K562 (cell line): ENCODE results near the gene SORCS2. TPM values are rescaled to one million over a fixed set of nuclear protein-coding genes. Genes with fewer than 3 reads are reported as not detected.

ENCODE experiments used
- ATAC-seq: fragments of 200-7000 bp; cut with Tn5 transposase; 3 replicates; pipeline ENCODE4 v1.9.1; 2020; ENCODE audit warnings: moderate library complexity
- BruUV-seq: library from RNA; stranded (reverse); fragments of 400-500 nt; replicated peaks from 2 replicates; lab custom pipeline; 2021; lab: Mats Ljungman, UMichigan
- CTCF ChIA-PET: fragments of 300-600 bp; formaldehyde crosslinking; extraction: SDS; loops from one replicate; lab custom pipeline; 2021; ENCODE audit warnings: low intra/inter-chr PET ratio; lab: Yijun Ruan, JAX
- POLR2A ChIA-PET: fragments of 300-600, 350-650 bp; sonication (Branson Sonifier 250); formaldehyde crosslinking; extraction: SDS; loops from one replicate; lab custom pipeline; 2021; ENCODE audit warnings: antibody characterized with exemption, inconsistent platforms; lab: Yijun Ruan, JAX
- DNase-seq, 4 experiments: peaks; one replicate each; pipeline versions ENCODE4 v3.0.0 to v3.0.0-alpha.2; 2011 to 2018; ENCODE audit warnings: low spot score in 3 of 4, mixed read lengths in 3 of 4; ENCODE audit errors: extremely low read depth in 1 of 4
- FAIRE-seq: peaks from 2 replicates; lab custom pipeline; 2011; peaks lifted over from hg19 to GRCh38; lab: Jason Lieb, UNC
- H2AFZ ChIP-seq: 2 replicates; pipeline ENCODE4 v1.6.0; 2011; ENCODE audit warnings: low read depth, low read length, control low read depth, inconsistent platforms
- H3K27ac ChIP-seq: fragments of 200-600 bp; 3 replicates; pipeline ENCODE4 v1.8.0; 2011; ENCODE audit warnings: low read depth, mild to moderate bottlenecking, control low read depth, inconsistent platforms, low read length, moderate library complexity, mixed read lengths; ENCODE audit errors: extremely low read depth
- H3K27me3 ChIP-seq, 2 experiments: fragments of 300-600 bp in 1 of 2; 2 replicates in 1 of 2; 3 replicates in 1 of 2; pipeline versions ENCODE4 v1.6.0 to v1.8.0; 2011; ENCODE audit warnings: inconsistent platforms in 2 of 2, low read length in 2 of 2, mild to moderate bottlenecking in 1 of 2, mixed read lengths in 1 of 2, moderate library complexity in 1 of 2; ENCODE audit not compliant: control insufficient read depth in 2 of 2, insufficient read depth in 2 of 2
- H3K36me3 ChIP-seq: fragments of 300-600 bp; 3 replicates; pipeline ENCODE4 v1.8.0; 2011; ENCODE audit warnings: mild to moderate bottlenecking, low read length, inconsistent platforms; ENCODE audit not compliant: control insufficient read depth, insufficient read depth
- H3K4me1 ChIP-seq, 2 experiments: fragments of 200-600 bp in 1 of 2; replicated peaks in 1 of 2; 2 replicates in 1 of 2; 3 replicates in 1 of 2; pipeline versions ENCODE4 v1.5.1 to v1.8.0; 2011; ENCODE audit warnings: inconsistent platforms in 2 of 2, low read length in 2 of 2, mild to moderate bottlenecking in 1 of 2, mixed read lengths in 1 of 2, moderate library complexity in 1 of 2; ENCODE audit not compliant: control insufficient read depth in 2 of 2, insufficient read depth in 2 of 2
- H3K4me2 ChIP-seq: 2 replicates; pipeline ENCODE4 v1.6.1; 2011; ENCODE audit warnings: low read length, control low read depth, inconsistent platforms, mixed read lengths; ENCODE audit not compliant: insufficient read depth
- H3K4me3 ChIP-seq: fragments of 200-600 bp; sonication (generic), shearing (Covaris generic); 2 replicates; pipeline ENCODE4 v1.5.1; 2016; ENCODE audit warnings: control low read depth, inconsistent platforms
- H3K79me2 ChIP-seq: fragments of 200-600 bp; 3 replicates; pipeline ENCODE4 v1.8.0; 2011; ENCODE audit warnings: low read length, inconsistent platforms; ENCODE audit not compliant: control insufficient read depth, insufficient read depth
- H3K9ac ChIP-seq, 2 experiments: 2 replicates each; pipeline versions ENCODE4 v1.6.0 to v1.6.1; 2011; ENCODE audit warnings: low read depth in 2 of 2, low read length in 2 of 2, control low read depth in 1 of 2, inconsistent platforms in 1 of 2, mild to moderate bottlenecking in 1 of 2, mixed read lengths in 1 of 2; ENCODE audit not compliant: insufficient read depth in 1 of 2
- H3K9me1 ChIP-seq: one replicate; pipeline ENCODE4 v1.6.0; 2011; ENCODE audit warnings: inconsistent platforms, mild to moderate bottlenecking, low read length, moderate library complexity; ENCODE audit not compliant: control insufficient read depth, insufficient read depth
- H3K9me3 ChIP-seq: replicated peaks from 2 replicates; pipeline ENCODE4 v1.5.1; 2011; ENCODE audit warnings: low read depth, low read length, inconsistent platforms; ENCODE audit not compliant: control insufficient read depth, insufficient read depth
- H4K20me1 ChIP-seq: replicated peaks from 2 replicates; pipeline ENCODE4 v1.6.1; 2011; ENCODE audit warnings: low read length, inconsistent platforms, mixed read lengths; ENCODE audit not compliant: control insufficient read depth, insufficient read depth
- CBFA2T3 ChIP-seq: fragments of 450-650 bp; IDR thresholded peaks from 2 replicates; pipeline ENCODE4 v1.6.1; 2017
- EWSR1 ChIP-seq: fragments of 450-650 bp; IDR thresholded peaks from 2 replicates; pipeline ENCODE4 v1.6.1; 2018; ENCODE audit warnings: borderline replicate concordance, mild to moderate bottlenecking, low read depth, moderate library complexity; ENCODE audit not compliant: partially characterized antibody
- GATA2 ChIP-seq: sonication (generic); formaldehyde crosslinking; IDR thresholded peaks from 2 replicates; pipeline ENCODE4 v1.4.0; 2020; ENCODE audit warnings: mild to moderate bottlenecking, missing genetic modification reagents
- KLF1 ChIP-seq: fragments of 450-650 bp; IDR thresholded peaks from 2 replicates; pipeline ENCODE4 v1.6.1; 2016; ENCODE audit warnings: missing genetic modification characterization, missing compliant biosample characterization
- MYNN ChIP-seq, 2 experiments: sonication (generic); formaldehyde crosslinking in 1 of 2; IDR thresholded peaks; 2 replicates each; pipeline versions ENCODE4 v1.5.0 to v1.6.1; 2016 to 2020; ENCODE audit warnings: antibody characterized with exemption in 1 of 2, missing genetic modification reagents in 1 of 2
- NBN ChIP-seq: fragments of 450-650 bp; IDR thresholded peaks from 2 replicates; pipeline ENCODE4 v1.6.1; 2016; ENCODE audit warnings: low read depth, mild to moderate bottlenecking
- NFE2L1 ChIP-seq: fragments of 450-650 bp; IDR thresholded peaks from 2 replicates; pipeline ENCODE4 v1.6.1; 2016; ENCODE audit warnings: missing genetic modification characterization, low read depth, mild to moderate bottlenecking, missing compliant biosample characterization, moderate library complexity, borderline replicate concordance
- POLR2AphosphoS2 ChIP-seq: IDR thresholded peaks from 2 replicates; pipeline ENCODE4 v1.6.1; 2012; ENCODE audit warnings: low read length, improper control_type of control experiment
- SREBF2 ChIP-seq: sonication (generic); formaldehyde crosslinking; IDR thresholded peaks from 2 replicates; pipeline ENCODE4 v1.4.0; 2020; ENCODE audit warnings: mild to moderate bottlenecking, missing genetic modification reagents
- TRIM28 ChIP-seq: fragments of 450-650 bp; IDR thresholded peaks from 2 replicates; pipeline ENCODE4 v1.6.1; 2017
- YY1 ChIP-seq, 3 experiments: IDR thresholded peaks; 2 replicates each; pipeline ENCODE4 v1.6.1; 2011; ENCODE audit warnings: low read length in 2 of 3, mild to moderate bottlenecking in 2 of 3, moderate library complexity in 2 of 3, borderline replicate concordance in 1 of 3, control low read depth in 1 of 3, low read depth in 1 of 3; ENCODE audit not compliant: insufficient read depth in 3 of 3, insufficient replicate concordance in 2 of 3, control insufficient read depth in 1 of 3, insufficient read length in 1 of 3; ENCODE audit errors: extremely low read depth in 1 of 3
- ZBTB17 ChIP-seq: fragments of 450-650 bp; formaldehyde crosslinking; IDR thresholded peaks from 2 replicates; pipeline ENCODE4 v1.4.0; 2020; ENCODE audit warnings: mild to moderate bottlenecking
- ZKSCAN8 ChIP-seq: fragments of 200-800 bp; sonication (Bioruptor generic); IDR thresholded peaks from 2 replicates; pipeline ENCODE4 v1.6.1; 2016; ENCODE audit warnings: missing genetic modification characterization, missing compliant biosample characterization
- ZNF398 ChIP-seq: fragments of 250-450 bp; sonication (Bioruptor Pico); IDR thresholded peaks from 2 replicates; pipeline ENCODE4 v1.8.0; 2021; ENCODE audit warnings: moderate library complexity, mild to moderate bottlenecking, inconsistent platforms
- ZNF408 ChIP-seq: fragments of 250-450 bp; sonication (Bioruptor Pico); IDR thresholded peaks from 2 replicates; pipeline ENCODE4 v1.4.0; 2020; ENCODE audit warnings: low read depth, mild to moderate bottlenecking, moderate library complexity
- WGBS: fragments of 100-300 bp; shearing (Covaris generic); methylation state at CpG from one replicate; pipeline ENCODE4 v1.1.6; 2016; ENCODE audit warnings: low coverage, mixed read lengths; ENCODE audit not compliant: insufficient coverage; ENCODE audit errors: missing lambda C conversion rate; 5-methylcytosine and 5-hydroxymethylcytosine counted together
- in situ Hi-C: fragments of 300-500 bp; cut with MboI; formaldehyde crosslinking; loops from 4 replicates; pipeline ENCODE4 v1.15.0; 2018; ENCODE audit warnings: inconsistent platforms, mixed read lengths
- intact Hi-C: fragments of 100-400 bp; cut with micrococcal nuclease; formaldehyde crosslinking; loops from 2 replicates; pipeline ENCODE4 v1.14.2; 2022
- polyA plus RNA-seq, 8 experiments: library from polyadenylated mRNA; depleted of rRNA in 4 of 8; stranded (reverse) in 5 of 8; unstranded in 3 of 8; fragments of >200 nt; fragmentation: Nextera tagmentation in 2 of 8; fragmentation: Illumina TruSeq in 1 of 8; extraction: Ambion mirVana in 2 of 8; extraction: Trizol in 1 of 8; gene quantifications; 2 replicates each; pipeline versions ENCODE4 v1.2.1 to v1.2.3, GENCODE V29; 2011 to 2014; ENCODE audit warnings: inconsistent platforms in 1 of 8, missing spikeins in 1 of 8
- total RNA-seq, 7 experiments: library from RNA; depleted of rRNA in 6 of 7; stranded (reverse); fragments of >200 nt in 6 of 7; fragmentation: Illumina TruSeq in 2 of 7; extraction: Trizol in 2 of 7; gene quantifications; 2 replicates each; pipeline versions ENCODE4 v1.2.1 to v1.2.3, GENCODE V29; 2011 to 2021; ENCODE audit warnings: low replicate concordance in 1 of 7
- TF ChIP-seq, protein P1 (sequence below): fragments of 450-650 bp; IDR thresholded peaks from 2 replicates; pipeline ENCODE4 v1.6.1; 2016; ENCODE audit warnings: missing biosample characterization, missing genetic modification characterization
- TF ChIP-seq, protein P2 (sequence below): fragments of 450-650 bp; IDR thresholded peaks from 2 replicates; pipeline ENCODE4 v1.6.1; 2017; ENCODE audit warnings: antibody characterized with exemption

SORCS2 gene
- total and polyA plus RNA-seq, 9 of the 15 experiments (the other 6 are each of a cell fraction or from before 2014, with no cell fraction given), result not detected

DNA sequence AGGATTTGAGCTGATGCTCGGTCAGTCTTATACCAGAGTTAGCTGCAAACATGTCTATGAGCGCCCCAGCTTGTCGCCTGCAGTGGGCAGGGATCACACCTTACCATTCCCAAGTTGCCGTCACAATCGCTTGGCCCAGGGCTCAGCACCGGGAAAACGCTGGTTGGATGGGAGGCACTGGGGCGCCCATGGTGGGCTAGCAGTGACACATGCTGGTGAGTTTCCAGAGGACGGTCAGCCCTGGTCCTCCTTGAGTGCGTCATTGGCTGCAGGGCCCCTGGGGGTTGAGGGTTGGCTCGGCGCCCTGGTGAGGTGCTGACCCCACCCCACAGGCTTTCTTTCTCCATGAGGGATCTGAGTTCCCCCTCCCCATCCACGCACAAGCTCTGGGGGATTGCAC is 50.4 kb downstream of the SORCS2 start:
- POLR2A ChIA-PET, result interaction anchor here (0.6 kb wide), 1 partner anchor 146 kb away, joined by 3 read pairs; no protein-coding TSS in a partner anchor
- intact Hi-C loops, result no loop called here
- no peak for FAIRE-seq
- peaks cover 0 to 76% of the 10 kb centered on the region in 2 experiments; a peak in 3 of 5 replicates for H3K27me3 ChIP-seq
- DNase-seq, result no peak
- peaks cover 12% of the 10 kb centered on the region; the same call in 1 of the 2 replicates for H4K20me1 ChIP-seq
- no peak overlapping the region for H3K9ac ChIP-seq
- ATAC-seq, result no peak
- WGBS, result under 1% methylated on average over 13 of the region's 13 CpGs
- H3K79me2 ChIP-seq, result no peaks in the 10 kb centered on the region
- no TSS peak for BruUV-seq
- no peak overlapping the region for H3K4me2 ChIP-seq
- CTCF ChIA-PET, result no interaction called here
- TF ChIP-seq YY1 (IDR thresholded peaks at IDR 0.05; ENCODE audit: borderline replicate concordance in 1 of 3, control insufficient read depth in 1 of 3, extremely low read depth in 1 of 3, insufficient read depth in 3 of 3, insufficient read length in 1 of 3, insufficient replicate concordance in 2 of 3, low read depth in 1 of 3, low read length in 2 of 3) (no peak), TRIM28 (no peak), NFE2L1 (tag) (no peak), GATA2 (CRISPR knock-in tag) (no peak), ZBTB17 (CRISPR knock-in tag) (no peak), ZNF398 (CRISPR knock-in tag) (no peak), POLR2AphosphoS2 (no peak), SREBF2 (CRISPR knock-in tag) (no peak), CBFA2T3 (no peak), NBN (no peak), ZKSCAN8 (CRISPR knock-in tag) (no peak), MYNN (IDR thresholded peaks at IDR 0.05) (no peak), MYNN (CRISPR knock-in tag; IDR thresholded peaks at IDR 0.05) (no peak), EWSR1 (no peak), ZNF408 (no peak), KLF1 (tag) (no peak)
- TF ChIP-seq, protein P1, sequence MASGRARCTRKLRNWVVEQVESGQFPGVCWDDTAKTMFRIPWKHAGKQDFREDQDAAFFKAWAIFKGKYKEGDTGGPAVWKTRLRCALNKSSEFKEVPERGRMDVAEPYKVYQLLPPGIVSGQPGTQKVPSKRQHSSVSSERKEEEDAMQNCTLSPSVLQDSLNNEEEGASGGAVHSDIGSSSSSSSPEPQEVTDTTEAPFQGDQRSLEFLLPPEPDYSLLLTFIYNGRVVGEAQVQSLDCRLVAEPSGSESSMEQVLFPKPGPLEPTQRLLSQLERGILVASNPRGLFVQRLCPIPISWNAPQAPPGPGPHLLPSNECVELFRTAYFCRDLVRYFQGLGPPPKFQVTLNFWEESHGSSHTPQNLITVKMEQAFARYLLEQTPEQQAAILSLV (tag), result no peak
- TF ChIP-seq, protein P2, sequence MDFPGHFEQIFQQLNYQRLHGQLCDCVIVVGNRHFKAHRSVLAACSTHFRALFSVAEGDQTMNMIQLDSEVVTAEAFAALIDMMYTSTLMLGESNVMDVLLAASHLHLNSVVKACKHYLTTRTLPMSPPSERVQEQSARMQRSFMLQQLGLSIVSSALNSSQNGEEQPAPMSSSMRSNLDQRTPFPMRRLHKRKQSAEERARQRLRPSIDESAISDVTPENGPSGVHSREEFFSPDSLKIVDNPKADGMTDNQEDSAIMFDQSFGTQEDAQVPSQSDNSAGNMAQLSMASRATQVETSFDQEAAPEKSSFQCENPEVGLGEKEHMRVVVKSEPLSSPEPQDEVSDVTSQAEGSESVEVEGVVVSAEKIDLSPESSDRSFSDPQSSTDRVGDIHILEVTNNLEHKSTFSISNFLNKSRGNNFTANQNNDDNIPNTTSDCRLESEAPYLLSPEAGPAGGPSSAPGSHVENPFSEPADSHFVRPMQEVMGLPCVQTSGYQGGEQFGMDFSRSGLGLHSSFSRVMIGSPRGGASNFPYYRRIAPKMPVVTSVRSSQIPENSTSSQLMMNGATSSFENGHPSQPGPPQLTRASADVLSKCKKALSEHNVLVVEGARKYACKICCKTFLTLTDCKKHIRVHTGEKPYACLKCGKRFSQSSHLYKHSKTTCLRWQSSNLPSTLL, result no peak
- H3K9me3 ChIP-seq, result peaks cover 6% of the 10 kb centered on the region
- H3K9me1 ChIP-seq, result no peaks in the 10 kb centered on the region
- no peak overlapping the region for H3K27ac ChIP-seq
- in situ Hi-C loops, result no loop called here
- H3K4me3 ChIP-seq, result no peak overlapping the region
- H3K4me1 ChIP-seq, result no peaks in the 10 kb centered on the region
- H2AFZ ChIP-seq, result no peak overlapping the region
- no peaks in the 10 kb centered on the region for H3K36me3 ChIP-seq
